Activated naive CD8-positive, alpha-beta T cell treated with anti-CD3 and anti-CD28 coated beads, Interleukin-2, amount 50 U/mL, for 16 hours (primary cell): ENCODE results near the gene NAP1L3.
A peak's percentile ranks its signal among the peaks of the same experiment; 100 is the strongest.

Experiments used
- DNase-seq: peaks from one replicate; pipeline ENCODE4 v3.0.0-alpha.2; 2020; ENCODE audit warnings: low read depth, low spot score

NAP1L3 gene, protein sequence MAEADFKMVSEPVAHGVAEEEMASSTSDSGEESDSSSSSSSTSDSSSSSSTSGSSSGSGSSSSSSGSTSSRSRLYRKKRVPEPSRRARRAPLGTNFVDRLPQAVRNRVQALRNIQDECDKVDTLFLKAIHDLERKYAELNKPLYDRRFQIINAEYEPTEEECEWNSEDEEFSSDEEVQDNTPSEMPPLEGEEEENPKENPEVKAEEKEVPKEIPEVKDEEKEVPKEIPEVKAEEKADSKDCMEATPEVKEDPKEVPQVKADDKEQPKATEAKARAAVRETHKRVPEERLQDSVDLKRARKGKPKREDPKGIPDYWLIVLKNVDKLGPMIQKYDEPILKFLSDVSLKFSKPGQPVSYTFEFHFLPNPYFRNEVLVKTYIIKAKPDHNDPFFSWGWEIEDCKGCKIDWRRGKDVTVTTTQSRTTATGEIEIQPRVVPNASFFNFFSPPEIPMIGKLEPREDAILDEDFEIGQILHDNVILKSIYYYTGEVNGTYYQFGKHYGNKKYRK

GRCh38 chrX:93673056-93673868 is at the start of gene NAP1L3:
NAP1L3 (minus strand) TSS chrX:93673578; CDS start chrX:93673304, 274 bp downstream.
- DNase-seq = peak; percentile 11

DNA sequence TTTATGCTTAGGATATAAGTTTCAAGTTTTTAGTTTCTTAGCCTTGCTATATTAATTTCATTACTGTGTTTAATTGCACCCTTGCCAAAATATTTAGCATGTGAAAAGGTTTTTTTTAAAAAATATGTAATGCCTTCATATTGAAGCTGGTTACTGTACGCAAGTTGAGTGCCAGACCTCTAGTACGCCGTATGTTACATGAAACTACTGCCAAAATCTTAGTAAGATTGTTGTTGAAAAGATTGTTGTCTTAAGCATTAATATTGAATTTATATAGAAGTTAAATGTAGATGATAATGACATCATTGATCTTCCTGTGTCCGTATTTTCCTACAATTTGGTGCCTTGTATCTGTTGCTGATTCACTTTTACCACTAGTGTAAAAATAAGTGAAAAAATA is 37.7 kb upstream of the NAP1L3 start:
- no peak for DNase-seq

GRCh38 chrX:93703701-93704100 is 30.3 kb upstream of the NAP1L3 start:
- no peak for DNase-seq

DNA sequence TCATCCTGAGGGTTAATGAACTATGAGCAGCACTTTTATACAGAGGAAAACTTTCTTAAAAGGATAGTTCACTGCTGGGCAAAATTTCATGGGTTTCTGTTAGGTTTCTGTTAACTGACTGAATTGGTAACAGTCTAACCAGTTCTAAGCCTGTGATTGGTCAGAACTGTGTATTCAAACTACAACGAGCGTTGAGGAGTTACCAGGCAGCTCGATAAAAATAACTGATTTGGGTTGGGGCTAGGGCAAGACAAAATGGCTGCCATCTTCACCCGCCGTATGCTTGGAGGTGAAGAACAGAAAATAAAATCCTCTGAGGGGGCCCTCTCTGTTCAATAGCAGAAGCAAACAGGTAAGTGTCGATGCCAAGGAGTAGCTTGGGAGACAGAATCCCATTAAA is 22.6 kb upstream of the NAP1L3 start:
- no peak for DNase-seq

GRCh38 chrX:93673869-93674271 is 492 bp upstream of the NAP1L3 start, which contains the start of gene FAM133A:
FAM133A (plus strand) TSS chrX:93674206; CDS start chrX:93709420, 35,214 bp downstream.
- no peak for DNase-seq

GRCh38 chrX:93660575-93660974 is 12.8 kb downstream of the NAP1L3 start:
- no peak for DNase-seq

DNA sequence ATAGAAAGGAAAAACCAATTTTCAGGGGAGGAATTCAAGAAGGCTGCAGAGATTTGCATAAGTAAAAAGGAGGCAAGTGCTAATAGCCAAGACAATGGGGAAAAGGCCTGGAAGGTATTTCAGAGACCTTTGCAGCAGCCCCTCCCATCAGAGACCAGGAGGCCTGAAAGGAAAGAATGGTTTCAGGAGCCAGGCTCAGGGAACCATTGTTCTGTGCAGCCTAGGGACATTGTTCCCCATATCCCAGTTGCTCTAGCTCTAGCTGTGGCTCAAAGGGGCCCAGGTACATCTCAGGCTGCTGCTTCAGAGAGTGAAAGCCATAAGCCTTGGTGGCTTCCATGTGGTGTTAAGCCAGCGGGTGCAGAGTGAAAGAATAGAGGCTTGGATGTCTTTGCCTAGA is 24.0 kb downstream of the NAP1L3 start:
- no peak for DNase-seq

DNA sequence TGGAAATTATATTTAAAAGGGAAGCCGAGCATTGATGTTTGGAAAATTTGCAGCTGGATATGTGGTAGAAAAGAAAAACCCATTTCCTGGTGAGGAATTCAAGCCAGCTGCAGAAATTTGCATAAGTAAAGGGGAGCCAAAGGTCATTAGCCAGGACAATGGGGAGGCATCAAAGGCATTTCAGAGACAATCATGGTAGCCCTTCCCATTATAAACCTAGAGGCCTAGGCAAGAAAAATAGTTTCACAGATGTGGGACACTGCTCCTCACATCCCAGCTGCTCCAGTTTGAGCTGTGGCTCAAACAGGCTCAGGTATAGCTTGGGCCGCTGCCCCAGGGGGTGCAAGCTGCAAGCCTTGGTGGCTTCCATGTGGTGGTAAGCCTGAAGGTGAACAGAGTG is 35.8 kb downstream of the NAP1L3 start:
- DNase-seq = no peak
